ENCODE measurements around the gene RARRES1.
A peak's percentile ranks its signal among the peaks of the same experiment; 100 is the strongest.

Gene RARRES1

GRCh38 chr3:158680861-158681260, 51.4 kb downstream of the RARRES1 start:
- DNase-seq, result no peak

- DNase-seq, result no peak
Observed at GRCh38 chr3:158679547-158680000, 52.7 kb downstream of the RARRES1 start.

GRCh38 chr3:158678687-158679086, 53.6 kb downstream of the RARRES1 start:
- DNase-seq, result no peak

- no peak for DNase-seq
Observed at GRCh38 chr3:158672215-158673176, 59.8 kb downstream of the RARRES1 start, which contains the start of gene LXN. Gene LXN, minus strand, starts transcription at chr3:158672648. Its CDS starts 170 bp downstream, at chr3:158672478.

- DNase-seq, result no peak
Observed at GRCh38 chr3:158671821-158672214, 60.4 kb downstream of the RARRES1 start.

GRCh38 chr3:158668506-158668905, 63.8 kb downstream of the RARRES1 start:
- no peak for DNase-seq

GRCh38 chr3:158666416-158666815, 65.8 kb downstream of the RARRES1 start:
- no peak for DNase-seq

GRCh38 chr3:158663832-158664231, 68.4 kb downstream of the RARRES1 start:
- no peak for DNase-seq

GRCh38 chr3:158663246-158663645, 69.0 kb downstream of the RARRES1 start:
- DNase-seq, result no peak

- DNase-seq, result no peak
Observed at GRCh38 chr3:158660711-158661110, 71.5 kb downstream of the RARRES1 start.

- peak; percentile 3 for DNase-seq
Observed at GRCh38 chr3:158659454-158660237, 72.6 kb downstream of the RARRES1 start.

- DNase-seq, result no peak
Observed at GRCh38 chr3:158658889-158659288, 73.4 kb downstream of the RARRES1 start.

- no peak for DNase-seq
Observed at GRCh38 chr3:158652463-158652862, 79.8 kb downstream of the RARRES1 start.

- no peak for DNase-seq
Observed at GRCh38 chr3:158651192-158651591, 81.1 kb downstream of the RARRES1 start.

- no peak for DNase-seq
Observed at GRCh38 chr3:158649791-158650190, 82.5 kb downstream of the RARRES1 start.
